ENCODE results near the gene ADCY2. TPM values are rescaled to one million over a fixed set of nuclear protein-coding genes. Genes with fewer than 3 reads are reported as not detected.
A peak's percentile ranks its signal among the peaks of the same experiment; 100 is the strongest.

ADCY2 gene
- total RNA-seq, 1 experiment from 2014 or later = 31.3 TPM

DNA sequence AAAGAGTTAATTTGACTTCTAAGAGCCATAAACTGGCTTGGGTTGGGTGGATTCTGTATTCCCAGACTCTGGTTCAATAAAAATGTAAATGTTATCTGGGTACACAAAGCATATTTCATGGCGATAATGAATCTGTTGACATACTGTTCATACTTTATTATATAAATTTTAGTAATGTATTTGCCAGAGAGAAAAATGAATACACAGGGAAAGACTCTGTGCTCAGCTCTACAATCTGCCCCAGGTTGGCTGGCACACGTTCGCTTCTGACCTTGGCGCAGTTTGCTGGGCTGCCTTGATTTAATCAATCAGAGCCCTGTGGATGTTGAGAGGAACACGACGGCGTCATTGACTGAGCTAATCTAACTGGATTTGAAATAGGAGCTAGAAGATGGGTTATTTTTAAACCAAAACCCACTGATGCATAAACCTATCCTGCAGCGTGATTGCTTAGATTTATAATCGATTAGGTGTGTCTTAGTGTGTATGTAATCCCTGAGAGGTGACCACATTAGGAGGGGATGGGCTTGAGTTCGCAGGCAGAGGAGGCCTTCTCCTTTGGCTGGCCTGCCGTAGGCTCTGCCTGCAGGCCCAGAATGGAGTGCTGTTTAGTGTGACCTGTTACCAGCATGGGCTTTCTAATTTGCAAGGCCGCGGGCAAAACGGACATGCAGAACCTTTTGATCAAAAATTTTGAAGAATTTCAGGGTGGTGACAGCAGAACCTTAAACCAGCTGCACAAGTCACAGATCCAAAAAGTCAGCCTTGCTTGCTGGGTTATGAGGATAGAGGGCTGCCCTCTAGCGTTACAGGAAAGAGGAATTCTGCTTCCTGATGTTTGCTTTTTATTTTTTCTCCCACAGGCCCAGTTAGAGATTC, 3.9 kb upstream of the ADCY2 start:
- no peak overlapping the region for H4K5ac ChIP-seq (ENCODE audit: insufficient read length, low read depth, low read length)
- no CpG with 5 or more reads among the region's 15 CpGs for WGBS (ENCODE audit: extremely low coverage, insufficient read length, low lambda C conversion rate)
- H2AFZ ChIP-seq (ENCODE audit: low read length) = no peak overlapping the region
- no peaks in the 10 kb centered on the region; a peak in 2 of 5 replicates for H3K9me3 Mint-ChIP-seq
- no peak overlapping the region for H3K14ac ChIP-seq (ENCODE audit: insufficient read depth, low read length)
- H3K27me3 ChIP-seq (ENCODE audit: insufficient read depth, low read length) = no peaks in the 10 kb centered on the region
- peaks cover 1% of the 10 kb centered on the region; the same call in 1 of the 2 replicates for H3K79me2 ChIP-seq (ENCODE audit: insufficient read depth, low read length)
- H4K20me1 ChIP-seq (ENCODE audit: control insufficient read depth, insufficient read depth, insufficient read length) = no peaks in the 10 kb centered on the region
- no peak overlapping the region for H2BK120ac ChIP-seq (ENCODE audit: low read depth, low read length, poor library complexity, severe bottlenecking)
- H3K23ac ChIP-seq (ENCODE audit: insufficient read length, low read depth, low read length) = no peak overlapping the region
- peaks cover 0 to 4% (median 0%) of the 10 kb centered on the region in 3 experiments; a peak in 2 of 7 replicates for H3K36me3 Mint-ChIP-seq (ENCODE audit: insufficient read depth in 1 of 3, low read depth in 3 of 3)
- peaks cover 2% of the 10 kb centered on the region; the same call in 1 of the 2 replicates for H3K27me3 Mint-ChIP-seq (ENCODE audit: low read depth)
- peak overlapping the region in 2 of 3 experiments; percentile 68 to 91; a peak in 6 of 7 replicates for H3K27ac Mint-ChIP-seq
- no peak overlapping the region for H3K9ac ChIP-seq (ENCODE audit: extremely low read depth, insufficient read length, low read length)
- peaks cover 28 to 37% of the 10 kb centered on the region in 2 experiments for H3K4me1 Mint-ChIP-seq
- no peak overlapping the region for H3K56ac ChIP-seq (ENCODE audit: insufficient read length, low read depth, low read length)
- H4K8ac ChIP-seq (replicated peaks; ENCODE audit: insufficient read length, low read depth, low read length) = no peak overlapping the region
- no peak overlapping the region; a peak in 1 of 5 replicates for H3K4me3 Mint-ChIP-seq
- TF ChIP-seq, protein P1, sequence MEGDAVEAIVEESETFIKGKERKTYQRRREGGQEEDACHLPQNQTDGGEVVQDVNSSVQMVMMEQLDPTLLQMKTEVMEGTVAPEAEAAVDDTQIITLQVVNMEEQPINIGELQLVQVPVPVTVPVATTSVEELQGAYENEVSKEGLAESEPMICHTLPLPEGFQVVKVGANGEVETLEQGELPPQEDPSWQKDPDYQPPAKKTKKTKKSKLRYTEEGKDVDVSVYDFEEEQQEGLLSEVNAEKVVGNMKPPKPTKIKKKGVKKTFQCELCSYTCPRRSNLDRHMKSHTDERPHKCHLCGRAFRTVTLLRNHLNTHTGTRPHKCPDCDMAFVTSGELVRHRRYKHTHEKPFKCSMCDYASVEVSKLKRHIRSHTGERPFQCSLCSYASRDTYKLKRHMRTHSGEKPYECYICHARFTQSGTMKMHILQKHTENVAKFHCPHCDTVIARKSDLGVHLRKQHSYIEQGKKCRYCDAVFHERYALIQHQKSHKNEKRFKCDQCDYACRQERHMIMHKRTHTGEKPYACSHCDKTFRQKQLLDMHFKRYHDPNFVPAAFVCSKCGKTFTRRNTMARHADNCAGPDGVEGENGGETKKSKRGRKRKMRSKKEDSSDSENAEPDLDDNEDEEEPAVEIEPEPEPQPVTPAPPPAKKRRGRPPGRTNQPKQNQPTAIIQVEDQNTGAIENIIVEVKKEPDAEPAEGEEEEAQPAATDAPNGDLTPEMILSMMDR (conservative IDR thresholded peaks at IDR 0.05) = peak; percentile 85
- H3K23me2 ChIP-seq (ENCODE audit: insufficient read length, low read depth, low read length, poor library complexity, severe bottlenecking) = peaks cover 12% of the 10 kb centered on the region
- H3T11ph ChIP-seq (ENCODE audit: low read length) = no peak overlapping the region
- H2AK5ac ChIP-seq (ENCODE audit: insufficient read length, low read length) = no peak overlapping the region
- no peak overlapping the region for H2BK20ac ChIP-seq (ENCODE audit: low read depth, low read length, poor library complexity, severe bottlenecking)
- H2BK12ac ChIP-seq (ENCODE audit: insufficient read length, low read depth, low read length) = no peak overlapping the region
- H3K27ac ChIP-seq (ENCODE audit: insufficient read length, low read depth, low read length) = no peak overlapping the region
- H3K4ac ChIP-seq (ENCODE audit: low read depth, low read length) = no peak overlapping the region
- no peak overlapping the region for H2BK5ac ChIP-seq (ENCODE audit: insufficient read length, low read length)
- DNase-seq = peak; percentile 68
- no peak overlapping the region for H3K18ac ChIP-seq (ENCODE audit: insufficient read length, low read depth, low read length)
- H3K9me3 ChIP-seq (ENCODE audit: control insufficient read depth, low read depth, low read length) = no peaks in the 10 kb centered on the region
- H4K91ac ChIP-seq (ENCODE audit: insufficient read length, low read depth, low read length) = no peak overlapping the region
- H3K4me2 ChIP-seq (ENCODE audit: insufficient read depth, insufficient read length, low read length) = no peak overlapping the region
- peaks cover 15% of the 10 kb centered on the region; the same call in 1 of the 2 replicates for H3K4me1 ChIP-seq (ENCODE audit: insufficient read depth, low read length)
- H3K79me1 ChIP-seq (ENCODE audit: insufficient read depth, low read depth, low read length, poor library complexity, severe bottlenecking) = no peaks in the 10 kb centered on the region
- H2BK15ac ChIP-seq (ENCODE audit: low read depth, low read length) = no peak overlapping the region

Measured in H9 (cell line).